Neural crest cell (in vitro differentiated cells): ENCODE measurements around the gene LENG1. TPM values are rescaled to one million over a fixed set of nuclear protein-coding genes. Genes with fewer than 3 reads are reported as not detected.

Experiments
- DNase-seq: peaks from one replicate; pipeline ENCODE4 v3.0.0; 2021; ENCODE audit warnings: low read depth, mixed read lengths, low spot score
- H3K27ac Mint-ChIP-seq: one replicate; pipeline ENCODE4 v1.8.0; 2021; ENCODE audit warnings: mild to moderate bottlenecking, mixed read lengths; ENCODE audit not compliant: unreplicated experiment
- H3K27me3 Mint-ChIP-seq: 2 replicates; pipeline ENCODE4 v1.8.0; 2021; ENCODE audit warnings: low read depth, mild to moderate bottlenecking, mixed read lengths
- H3K36me3 Mint-ChIP-seq: 2 replicates; pipeline ENCODE4 v1.8.0; 2021; ENCODE audit warnings: low read depth, mild to moderate bottlenecking, mixed read lengths
- H3K4me1 Mint-ChIP-seq: 2 replicates; pipeline ENCODE4 v1.8.0; 2021; ENCODE audit warnings: mixed read lengths
- H3K4me3 Mint-ChIP-seq: one replicate; pipeline ENCODE4 v1.8.0; 2021; ENCODE audit warnings: mild to moderate bottlenecking, mixed read lengths
- H3K9me3 Mint-ChIP-seq: 2 replicates; pipeline ENCODE4 v1.8.0; 2021; ENCODE audit warnings: mixed read lengths
- CTCF ChIP-seq: fragments of 200-600 bp; sonication (generic); conservative IDR thresholded peaks from 2 replicates; pipeline ENCODE4 v1.5.0; 2021; ENCODE audit warnings: antibody characterized with exemption, mild to moderate bottlenecking
- total RNA-seq: library from RNA; stranded (reverse); gene quantifications from 2 replicates; pipeline ENCODE4 v1.2.1, GENCODE V29; 2021

LENG1 gene
- total RNA-seq, 1 donor from 2014 or later: 5.9 TPM

- no peak for TF ChIP-seq CTCF
- H3K4me3 Mint-ChIP-seq: peak overlapping the region; percentile 98
- H3K36me3 Mint-ChIP-seq: peaks cover 7% of the 10 kb centered on the region
- DNase-seq: no peak
- H3K27me3 Mint-ChIP-seq: no peaks in the 10 kb centered on the region
- peaks cover 37% of the 10 kb centered on the region for H3K4me1 Mint-ChIP-seq
- peak overlapping the region; percentile 96 for H3K27ac Mint-ChIP-seq
- no peaks in the 10 kb centered on the region for H3K9me3 Mint-ChIP-seq
These were observed 32.4 kb upstream of the LENG1 start for GRCh38 chr19:54191811-54192453.

DNA sequence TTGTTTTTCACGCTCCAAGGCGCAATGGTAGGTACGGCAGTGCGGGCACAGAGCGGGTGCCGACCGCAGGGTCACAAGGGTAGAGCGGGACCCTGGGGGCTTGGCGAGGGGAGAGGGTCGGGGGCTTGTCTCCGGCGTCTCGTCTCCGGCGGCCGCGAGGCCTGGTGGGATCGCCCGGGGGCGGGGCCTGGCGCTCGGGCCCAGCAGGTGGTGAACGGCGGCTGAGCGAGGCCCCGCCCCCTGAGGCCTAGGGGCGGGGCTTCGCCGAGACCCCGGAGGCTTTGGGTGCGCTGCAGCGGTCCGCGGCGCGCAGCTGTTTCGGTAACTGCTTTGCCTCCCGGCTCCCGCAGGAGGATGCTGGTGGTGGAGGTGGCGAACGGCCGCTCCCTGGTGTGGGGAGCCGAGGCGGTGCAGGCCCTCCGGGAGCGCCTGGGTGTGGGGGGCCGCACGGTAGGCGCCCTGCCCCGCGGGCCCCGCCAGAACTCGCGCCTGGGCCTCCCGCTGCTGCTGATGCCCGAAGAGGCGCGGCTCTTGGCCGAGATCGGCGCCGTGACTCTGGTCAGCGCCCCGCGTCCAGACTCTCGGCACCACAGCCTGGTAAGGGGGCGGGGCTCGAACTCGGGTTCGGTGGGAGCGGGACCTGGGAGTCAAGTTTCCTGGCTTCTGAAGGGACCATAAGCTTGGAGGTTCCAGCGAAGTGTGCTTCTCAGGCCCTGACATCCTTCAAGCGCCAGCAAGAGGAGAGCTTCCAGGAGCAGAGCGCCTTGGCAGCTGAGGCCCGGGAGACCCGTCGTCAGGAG lies 31.7 kb upstream of the LENG1 start, which contains the start of gene TSEN34:
TSEN34 (plus strand) TSS at position 298 of the 800 bp plus-strand sequence; CDS start at position 355, 57 bp downstream.
- peaks cover 10% of the 10 kb centered on the region for H3K36me3 Mint-ChIP-seq
- H3K27me3 Mint-ChIP-seq: no peaks in the 10 kb centered on the region
- H3K9me3 Mint-ChIP-seq: no peaks in the 10 kb centered on the region
- peak within 1 kb of the TSS; percentile 100 for H3K27ac Mint-ChIP-seq
- peak; percentile 83 for DNase-seq
- no peak for TF ChIP-seq CTCF
- peak within 1 kb of the TSS; percentile 98 for H3K4me3 Mint-ChIP-seq
- peaks cover 37% of the 10 kb centered on the region for H3K4me1 Mint-ChIP-seq

DNA sequence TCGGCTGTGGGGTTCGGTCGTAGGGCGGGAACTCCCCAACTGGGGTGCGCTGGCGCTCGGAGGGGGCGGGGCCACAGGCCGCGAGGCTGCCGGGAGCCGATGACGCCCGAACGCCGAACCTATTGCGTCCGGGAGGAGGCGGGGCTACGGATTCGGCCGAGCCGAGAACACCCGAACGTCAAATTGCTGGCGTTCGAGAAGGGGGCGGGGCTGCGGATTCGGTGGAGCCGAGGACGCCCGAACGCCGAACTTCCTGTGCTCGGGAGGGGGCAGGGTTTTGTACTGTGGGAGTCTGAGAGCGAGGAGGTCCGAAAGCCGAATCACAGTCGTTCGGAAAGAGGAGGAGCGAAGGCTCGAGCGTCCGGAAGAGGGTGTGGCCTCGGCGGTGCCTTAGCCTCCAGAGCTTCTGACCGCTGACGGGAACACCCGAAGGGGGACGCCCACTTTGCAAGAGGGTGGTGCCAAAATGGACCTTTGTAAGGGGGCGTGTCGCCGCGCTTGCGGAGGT lies 31.0 kb upstream of the LENG1 start:
- H3K27me3 Mint-ChIP-seq: no peaks in the 10 kb centered on the region
- H3K4me1 Mint-ChIP-seq: peaks cover 37% of the 10 kb centered on the region
- DNase-seq: peak; percentile 98
- no peaks in the 10 kb centered on the region for H3K9me3 Mint-ChIP-seq
- H3K36me3 Mint-ChIP-seq: peaks cover 9% of the 10 kb centered on the region
- TF ChIP-seq CTCF: no peak
- peak overlapping the region; percentile 98 for H3K4me3 Mint-ChIP-seq
- peak overlapping the region; percentile 100 for H3K27ac Mint-ChIP-seq

DNA sequence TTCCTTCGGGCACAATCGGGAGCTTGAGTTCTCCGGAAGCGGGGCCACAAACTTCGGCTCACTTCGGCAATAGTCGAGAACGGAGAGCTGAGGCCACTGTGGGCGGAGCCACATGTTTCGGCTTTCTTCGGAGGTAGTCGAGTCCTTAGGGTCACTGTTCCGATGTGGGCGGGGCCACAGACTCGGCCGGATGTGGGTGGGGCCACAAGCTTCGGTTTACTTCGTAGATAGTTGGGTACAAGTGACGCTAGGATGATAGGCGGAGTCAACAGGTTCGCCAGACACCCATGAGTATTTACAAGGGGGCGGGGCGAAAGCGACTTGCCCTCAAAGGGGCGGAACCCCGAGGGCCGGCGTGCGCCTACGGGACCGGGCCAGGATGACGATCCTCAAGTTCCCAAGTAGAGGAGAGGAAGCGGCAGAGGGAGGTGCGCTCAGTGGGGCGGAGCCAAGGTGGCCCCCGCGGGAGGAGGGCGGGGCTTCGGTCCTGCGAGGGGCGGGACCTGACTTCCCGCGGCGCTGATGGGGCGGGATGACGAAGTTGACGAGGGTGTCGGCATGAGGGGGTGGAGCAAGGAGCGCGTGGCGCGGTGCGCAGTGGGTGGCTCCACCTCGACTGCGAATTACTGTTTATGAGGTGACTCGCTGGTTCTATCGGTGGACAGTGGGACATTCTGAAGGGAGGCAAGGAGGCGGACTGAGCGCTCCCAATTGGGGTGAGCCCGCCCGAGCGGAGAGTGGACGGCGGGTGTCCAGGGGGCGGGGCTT lies 30.4 kb upstream of the LENG1 start:
- TF ChIP-seq CTCF: no peak
- Mint-ChIP-seq H3K27me3 (no peaks in the 10 kb centered on the region), H3K4me1 (peaks cover 37% of the 10 kb centered on the region), H3K4me3 (peak overlapping the region; percentile 98), H3K36me3 (peaks cover 6% of the 10 kb centered on the region), H3K9me3 (no peaks in the 10 kb centered on the region), H3K27ac (peak overlapping the region; percentile 100)
- peak; percentile 100 for DNase-seq

- Mint-ChIP-seq H3K27me3 (no peaks in the 10 kb centered on the region), H3K9me3 (no peaks in the 10 kb centered on the region), H3K4me3 (peak within 1 kb of the TSS; percentile 98), H3K4me1 (peaks cover 37% of the 10 kb centered on the region), H3K36me3 (peaks cover 6% of the 10 kb centered on the region), H3K27ac (peak within 1 kb of the TSS; percentile 100)
- TF ChIP-seq CTCF: peak; percentile 48
- no peak for DNase-seq
These were observed 29.7 kb upstream of the LENG1 start, which contains the start of gene MBOAT7 for GRCh38 chr19:54189145-54189734. TSS of gene MBOAT7 (minus strand) at chr19:54189580. CDS start at chr19:54188508, 1,072 bp downstream.
